ENCODE data around the gene CLDN10.

DNA sequence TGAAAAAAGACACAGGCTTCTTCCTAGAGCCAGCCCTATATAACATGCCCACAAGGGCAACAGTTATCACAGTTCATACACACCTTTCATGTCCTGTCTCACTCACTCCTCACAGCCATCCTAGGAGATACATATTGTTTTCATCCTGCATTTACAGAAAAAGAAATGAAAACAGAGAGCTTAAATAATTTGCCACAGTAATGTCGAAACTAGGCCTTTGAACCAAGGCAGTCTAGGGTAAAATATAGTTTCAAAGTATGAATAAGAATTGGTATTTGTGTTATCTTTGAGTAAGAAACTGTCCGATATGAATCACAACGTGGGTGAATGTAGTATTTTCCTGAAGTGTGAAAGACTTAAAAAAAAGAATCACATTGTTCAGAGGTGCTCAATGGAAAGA is 26.8 kb downstream of the CLDN10 start:
- TF ChIP-seq, protein P1, sequence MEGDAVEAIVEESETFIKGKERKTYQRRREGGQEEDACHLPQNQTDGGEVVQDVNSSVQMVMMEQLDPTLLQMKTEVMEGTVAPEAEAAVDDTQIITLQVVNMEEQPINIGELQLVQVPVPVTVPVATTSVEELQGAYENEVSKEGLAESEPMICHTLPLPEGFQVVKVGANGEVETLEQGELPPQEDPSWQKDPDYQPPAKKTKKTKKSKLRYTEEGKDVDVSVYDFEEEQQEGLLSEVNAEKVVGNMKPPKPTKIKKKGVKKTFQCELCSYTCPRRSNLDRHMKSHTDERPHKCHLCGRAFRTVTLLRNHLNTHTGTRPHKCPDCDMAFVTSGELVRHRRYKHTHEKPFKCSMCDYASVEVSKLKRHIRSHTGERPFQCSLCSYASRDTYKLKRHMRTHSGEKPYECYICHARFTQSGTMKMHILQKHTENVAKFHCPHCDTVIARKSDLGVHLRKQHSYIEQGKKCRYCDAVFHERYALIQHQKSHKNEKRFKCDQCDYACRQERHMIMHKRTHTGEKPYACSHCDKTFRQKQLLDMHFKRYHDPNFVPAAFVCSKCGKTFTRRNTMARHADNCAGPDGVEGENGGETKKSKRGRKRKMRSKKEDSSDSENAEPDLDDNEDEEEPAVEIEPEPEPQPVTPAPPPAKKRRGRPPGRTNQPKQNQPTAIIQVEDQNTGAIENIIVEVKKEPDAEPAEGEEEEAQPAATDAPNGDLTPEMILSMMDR (IDR thresholded peaks at IDR 0.05) = no peak
- TF ChIP-seq ZNF121 (CRISPR knock-in tag; IDR thresholded peaks at IDR 0.05) (no peak), ATF1 (CRISPR knock-in tag; IDR thresholded peaks at IDR 0.05) (no peak), OVOL2 (CRISPR knock-in tag; IDR thresholded peaks at IDR 0.05; ENCODE audit: borderline replicate concordance) (no peak), ZNF232 (CRISPR knock-in tag; IDR thresholded peaks at IDR 0.05) (no peak), ELF4 (CRISPR knock-in tag; IDR thresholded peaks at IDR 0.05; ENCODE audit: low read depth) (no peak)
- TF ChIP-seq, protein P2, sequence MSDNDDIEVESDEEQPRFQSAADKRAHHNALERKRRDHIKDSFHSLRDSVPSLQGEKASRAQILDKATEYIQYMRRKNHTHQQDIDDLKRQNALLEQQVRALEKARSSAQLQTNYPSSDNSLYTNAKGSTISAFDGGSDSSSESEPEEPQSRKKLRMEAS (CRISPR knock-in tag; IDR thresholded peaks at IDR 0.05) = no peak
- TF ChIP-seq, protein P3, sequence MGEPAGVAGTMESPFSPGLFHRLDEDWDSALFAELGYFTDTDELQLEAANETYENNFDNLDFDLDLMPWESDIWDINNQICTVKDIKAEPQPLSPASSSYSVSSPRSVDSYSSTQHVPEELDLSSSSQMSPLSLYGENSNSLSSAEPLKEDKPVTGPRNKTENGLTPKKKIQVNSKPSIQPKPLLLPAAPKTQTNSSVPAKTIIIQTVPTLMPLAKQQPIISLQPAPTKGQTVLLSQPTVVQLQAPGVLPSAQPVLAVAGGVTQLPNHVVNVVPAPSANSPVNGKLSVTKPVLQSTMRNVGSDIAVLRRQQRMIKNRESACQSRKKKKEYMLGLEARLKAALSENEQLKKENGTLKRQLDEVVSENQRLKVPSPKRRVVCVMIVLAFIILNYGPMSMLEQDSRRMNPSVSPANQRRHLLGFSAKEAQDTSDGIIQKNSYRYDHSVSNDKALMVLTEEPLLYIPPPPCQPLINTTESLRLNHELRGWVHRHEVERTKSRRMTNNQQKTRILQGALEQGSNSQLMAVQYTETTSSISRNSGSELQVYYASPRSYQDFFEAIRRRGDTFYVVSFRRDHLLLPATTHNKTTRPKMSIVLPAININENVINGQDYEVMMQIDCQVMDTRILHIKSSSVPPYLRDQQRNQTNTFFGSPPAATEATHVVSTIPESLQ (CRISPR knock-in tag; IDR thresholded peaks at IDR 0.05) = no peak

All from WTC11 (cell line).